ENCODE measurements around the gene AMFR.

AMFR gene

GRCh38 chr16:56350491-56351405 is 74.6 kb downstream of the AMFR start:
- TF ChIP-seq ZFX (IDR thresholded peaks at IDR 0.05; ENCODE audit: borderline replicate concordance) (no peak), CTCF (IDR thresholded peaks at IDR 0.05) (no peak)
- no peak overlapping the region for H3K27ac ChIP-seq

GRCh38 chr16:56349711-56350161 is 75.6 kb downstream of the AMFR start:
- H3K27ac ChIP-seq, result no peak overlapping the region
- TF ChIP-seq ZFX (IDR thresholded peaks at IDR 0.05; ENCODE audit: borderline replicate concordance) (no peak), CTCF (IDR thresholded peaks at IDR 0.05) (no peak)

- no peak overlapping the region for H3K27ac ChIP-seq
- no peak for TF ChIP-seq CTCF (IDR thresholded peaks at IDR 0.05)
- no peak for TF ChIP-seq ZFX (IDR thresholded peaks at IDR 0.05; ENCODE audit: borderline replicate concordance)
These were observed 76.3 kb downstream of the AMFR start for GRCh38 chr16:56349086-56349415.

- no peak overlapping the region for H3K27ac ChIP-seq
- TF ChIP-seq CTCF (IDR thresholded peaks at IDR 0.05) (no peak), ZFX (IDR thresholded peaks at IDR 0.05; ENCODE audit: borderline replicate concordance) (no peak)
These were observed 76.9 kb downstream of the AMFR start for GRCh38 chr16:56348168-56349085.

- TF ChIP-seq ZFX (IDR thresholded peaks at IDR 0.05; ENCODE audit: borderline replicate concordance), result no peak
- TF ChIP-seq CTCF (IDR thresholded peaks at IDR 0.05), result no peak
- no peak overlapping the region for H3K27ac ChIP-seq
These were observed 77.7 kb downstream of the AMFR start for GRCh38 chr16:56347670-56348069.

GRCh38 chr16:56347166-56347565 is 78.2 kb downstream of the AMFR start:
- TF ChIP-seq CTCF (IDR thresholded peaks at IDR 0.05) (no peak), ZFX (IDR thresholded peaks at IDR 0.05; ENCODE audit: borderline replicate concordance) (no peak)
- no peak overlapping the region for H3K27ac ChIP-seq

All from 22Rv1 (cell line).